Measurements from ENCODE around the gene PRDM4.
"Not testable (repeated sequence)": the region's sequence is repeated elsewhere in the genome, so short reads cannot be mapped to it uniquely, and the experiment has no call there.

Gene PRDM4

DNA sequence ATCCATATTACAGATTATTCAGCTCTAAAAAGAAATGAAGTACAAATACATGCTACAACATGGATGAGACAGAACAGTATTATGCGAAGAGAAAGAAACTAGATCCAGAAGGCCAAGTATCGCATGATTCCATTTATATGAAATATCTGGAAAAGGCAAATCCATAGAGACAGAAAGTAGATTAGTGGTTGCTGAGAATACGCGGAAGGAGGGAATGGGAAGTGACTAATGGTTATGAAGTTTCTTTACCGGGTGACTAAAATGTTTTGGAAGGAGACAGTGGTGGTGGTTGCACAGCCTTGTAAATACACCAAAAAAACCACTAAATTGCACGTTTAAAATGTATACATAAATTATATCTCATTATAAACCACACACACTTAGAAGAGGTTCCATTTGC lies 12.5 kb downstream of the PRDM4 start:
- no peaks in the 10 kb centered on the region for H3K4me1 Mint-ChIP-seq (ENCODE audit: low read depth)
- no peaks in the 10 kb centered on the region for H3K9me3 Mint-ChIP-seq
- H3K4me3 Mint-ChIP-seq, result no peak overlapping the region
- no peaks in the 10 kb centered on the region for H3K27me3 Mint-ChIP-seq
- H3K36me3 Mint-ChIP-seq (ENCODE audit: low read depth), result peaks cover 43% of the 10 kb centered on the region
- no peak overlapping the region for H3K27ac Mint-ChIP-seq

DNA sequence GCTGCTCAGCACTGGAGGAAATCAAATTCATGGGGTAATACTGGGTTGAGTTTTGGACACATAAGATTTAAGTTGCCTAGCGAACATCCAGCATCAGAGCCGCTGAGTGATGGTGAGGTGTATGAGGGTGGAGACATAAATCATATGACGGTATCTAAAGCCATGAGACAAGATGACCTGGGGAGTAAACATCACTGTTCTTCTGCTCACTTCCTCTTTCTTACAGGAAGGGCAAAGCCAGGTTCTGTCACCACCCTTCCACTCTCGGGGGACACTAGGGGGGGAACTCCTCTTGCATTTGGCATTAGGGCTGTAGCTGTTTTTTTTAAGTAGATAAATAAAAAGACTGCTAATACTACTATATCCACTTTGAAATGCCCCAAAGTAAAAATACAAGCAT lies 24.0 kb downstream of the PRDM4 start:
- no peaks in the 10 kb centered on the region for H3K27me3 Mint-ChIP-seq
- H3K27ac Mint-ChIP-seq, result peak overlapping the region; percentile 23
- H3K4me3 Mint-ChIP-seq, result no peak overlapping the region
- no peaks in the 10 kb centered on the region for H3K9me3 Mint-ChIP-seq
- H3K36me3 Mint-ChIP-seq (ENCODE audit: low read depth), result peaks cover 80% of the 10 kb centered on the region
- H3K4me1 Mint-ChIP-seq (ENCODE audit: low read depth), result peaks cover 24% of the 10 kb centered on the region

DNA sequence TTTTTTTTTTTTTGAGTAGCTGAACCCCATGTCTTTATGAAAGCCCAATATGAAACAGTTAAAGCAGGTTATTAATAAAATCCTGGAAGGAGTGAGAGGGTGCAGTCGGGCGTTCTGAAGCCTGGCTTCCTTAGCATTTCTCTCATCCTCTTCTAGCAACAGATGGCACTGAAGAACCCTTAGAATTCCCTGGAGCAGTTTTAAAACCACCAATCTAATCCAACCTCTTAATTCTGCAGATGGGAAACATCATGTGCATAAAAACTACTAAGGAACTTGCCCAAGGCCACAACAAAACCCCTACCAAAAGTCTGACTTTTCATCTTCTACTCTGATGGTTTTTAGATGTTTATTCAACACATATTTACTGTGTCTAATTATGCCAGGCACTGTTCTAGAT lies 25.2 kb downstream of the PRDM4 start:
- peaks cover 69% of the 10 kb centered on the region for H3K36me3 Mint-ChIP-seq (ENCODE audit: low read depth)

DNA sequence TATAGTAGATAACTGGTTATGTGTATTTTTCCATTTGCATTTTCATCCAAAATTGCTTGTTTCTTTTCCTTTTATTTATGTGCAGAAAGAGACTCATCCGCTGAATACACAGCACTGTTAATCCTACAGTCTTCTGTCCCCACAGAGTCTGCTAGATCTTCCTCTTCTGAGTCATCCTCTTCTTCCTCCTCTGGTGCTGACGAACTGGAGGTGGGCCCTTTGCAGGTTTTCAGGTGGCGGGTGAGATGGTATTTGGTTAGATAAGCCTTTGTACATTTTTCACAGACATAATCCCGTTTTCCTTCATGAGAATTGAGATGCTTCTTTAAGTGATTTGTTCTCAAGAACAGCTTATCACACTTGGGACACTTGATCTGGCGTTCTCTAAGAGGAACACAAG lies 26.8 kb downstream of the PRDM4 start:
- Mint-ChIP-seq H3K9me3 (no peaks in the 10 kb centered on the region), H3K4me1 (ENCODE audit: low read depth) (peaks cover 27% of the 10 kb centered on the region), H3K27me3 (no peaks in the 10 kb centered on the region), H3K27ac (no peak overlapping the region), H3K36me3 (ENCODE audit: low read depth) (peaks cover 56% of the 10 kb centered on the region), H3K4me3 (no peak overlapping the region)

More for the DNA sequence above, 25.2 kb downstream of the PRDM4 start:
- H3K4me1 Mint-ChIP-seq (ENCODE audit: low read depth), result peaks cover 27% of the 10 kb centered on the region
- no peak overlapping the region for H3K27ac Mint-ChIP-seq
- H3K4me3 Mint-ChIP-seq, result no peak overlapping the region
- no peaks in the 10 kb centered on the region for H3K9me3 Mint-ChIP-seq
- H3K27me3 Mint-ChIP-seq, result no peaks in the 10 kb centered on the region

DNA sequence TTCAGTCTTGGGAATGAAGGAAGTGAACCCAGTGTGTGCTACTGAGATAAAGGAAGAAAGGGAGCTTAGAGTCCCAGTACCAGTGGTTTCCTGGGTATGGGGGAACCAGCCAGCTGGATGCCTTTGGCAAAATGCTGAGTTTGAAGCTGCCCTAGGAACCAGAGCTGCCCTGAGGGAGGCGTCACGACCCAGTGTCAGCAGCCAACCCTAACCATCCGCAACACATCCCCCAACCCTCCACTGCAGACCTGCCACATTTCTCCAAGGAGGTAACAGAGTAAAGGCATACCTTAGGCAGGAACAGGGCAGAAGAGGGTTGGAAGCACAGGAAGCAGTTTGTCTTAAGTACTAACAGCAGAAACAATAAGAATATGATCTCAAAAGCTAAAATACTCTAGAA lies 28.6 kb downstream of the PRDM4 start:
- Mint-ChIP-seq H3K36me3 (ENCODE audit: low read depth) (peaks cover 38% of the 10 kb centered on the region), H3K9me3 (no peaks in the 10 kb centered on the region), H3K4me1 (ENCODE audit: low read depth) (peaks cover 17% of the 10 kb centered on the region), H3K27me3 (no peaks in the 10 kb centered on the region), H3K27ac (peak overlapping the region; percentile 40), H3K4me3 (no peak overlapping the region)

DNA sequence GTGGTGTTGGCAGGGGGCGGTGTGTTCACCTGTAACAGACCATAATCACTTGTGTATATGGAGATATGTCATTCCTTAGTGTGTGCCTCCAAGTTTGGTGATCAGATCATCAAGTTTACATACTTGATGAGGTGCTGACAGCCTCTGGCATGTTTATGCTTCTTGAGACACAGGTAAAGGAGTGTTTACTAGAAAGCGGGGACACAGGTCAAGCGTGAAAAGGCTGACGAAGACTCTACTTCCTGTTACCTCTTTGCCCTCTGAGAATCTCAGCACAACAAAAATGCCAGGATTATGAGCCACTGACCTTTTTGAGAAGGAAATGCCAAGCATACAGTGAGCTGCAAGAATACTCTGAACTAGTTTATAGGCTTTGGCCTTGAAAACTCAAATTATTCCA lies 29.6 kb downstream of the PRDM4 start:
- H3K4me3 Mint-ChIP-seq, result no peak overlapping the region
- H3K27ac Mint-ChIP-seq, result no peak overlapping the region
- peaks cover 29% of the 10 kb centered on the region for H3K36me3 Mint-ChIP-seq (ENCODE audit: low read depth)
- no peaks in the 10 kb centered on the region for H3K9me3 Mint-ChIP-seq
- no peaks in the 10 kb centered on the region for H3K27me3 Mint-ChIP-seq
- peaks cover 10% of the 10 kb centered on the region for H3K4me1 Mint-ChIP-seq (ENCODE audit: low read depth)

DNA sequence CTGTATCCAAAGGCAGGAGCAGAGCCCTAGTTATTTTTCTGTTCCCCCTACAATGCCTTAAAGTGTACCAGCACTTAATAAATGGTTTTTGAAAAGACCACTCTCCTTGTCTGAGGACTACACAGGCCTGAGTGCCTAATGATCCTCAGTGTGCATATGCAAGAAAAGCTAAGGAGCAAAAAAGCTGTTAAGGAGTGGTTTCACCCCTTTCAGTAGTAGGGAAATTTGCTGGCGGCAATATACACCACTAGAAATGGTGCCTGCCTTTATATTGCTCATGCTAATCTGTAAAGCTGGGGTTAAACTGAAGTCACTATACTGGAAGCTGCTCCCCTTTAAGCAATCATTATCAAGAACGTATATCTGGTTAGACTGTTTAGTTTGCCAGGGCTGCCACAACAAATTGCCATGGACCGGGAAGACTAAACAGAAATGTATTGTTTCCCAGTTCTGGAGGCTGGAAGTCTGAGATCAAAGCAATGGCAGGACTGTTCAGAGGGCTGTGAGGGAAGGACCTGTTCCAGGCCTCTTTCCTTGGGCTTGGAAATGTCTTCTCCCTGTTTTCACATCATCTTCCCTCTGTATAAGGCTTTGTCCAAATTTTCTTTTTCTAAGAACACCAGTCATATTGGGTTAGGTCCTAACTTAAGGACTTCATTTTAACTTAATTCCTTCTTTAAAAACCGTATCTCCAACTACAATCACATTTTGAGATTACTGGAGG lies 30.2 kb downstream of the PRDM4 start:
- Mint-ChIP-seq H3K36me3 (ENCODE audit: low read depth) (peaks cover 24% of the 10 kb centered on the region), H3K4me1 (ENCODE audit: low read depth) (peaks cover 8% of the 10 kb centered on the region), H3K4me3 (no peak overlapping the region), H3K9me3 (no peaks in the 10 kb centered on the region), H3K27ac (no peak overlapping the region), H3K27me3 (no peaks in the 10 kb centered on the region)

DNA sequence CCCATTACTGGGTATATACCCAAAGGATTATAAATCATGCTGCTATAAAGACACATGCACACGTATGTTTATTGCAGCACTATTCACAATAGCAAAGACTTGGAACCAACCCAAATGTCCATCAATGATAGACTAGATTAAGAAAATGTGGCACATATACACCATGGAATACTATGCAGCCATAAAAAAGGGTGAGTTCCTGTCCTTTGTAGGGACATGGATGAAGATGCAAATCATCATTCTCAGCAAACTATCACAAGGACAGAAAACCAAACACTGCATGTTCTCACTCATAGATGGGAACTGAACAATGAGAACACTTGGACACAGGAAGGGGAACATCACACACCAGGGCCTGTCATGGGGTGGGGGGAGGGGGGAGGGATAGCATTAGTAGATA lies 33.2 kb downstream of the PRDM4 start:
- H3K4me3 Mint-ChIP-seq; H3K27ac Mint-ChIP-seq; H3K27me3 Mint-ChIP-seq; H3K4me1 Mint-ChIP-seq (ENCODE audit: low read depth); H3K36me3 Mint-ChIP-seq (ENCODE audit: low read depth); H3K9me3 Mint-ChIP-seq: not testable (repeated sequence)

DNA sequence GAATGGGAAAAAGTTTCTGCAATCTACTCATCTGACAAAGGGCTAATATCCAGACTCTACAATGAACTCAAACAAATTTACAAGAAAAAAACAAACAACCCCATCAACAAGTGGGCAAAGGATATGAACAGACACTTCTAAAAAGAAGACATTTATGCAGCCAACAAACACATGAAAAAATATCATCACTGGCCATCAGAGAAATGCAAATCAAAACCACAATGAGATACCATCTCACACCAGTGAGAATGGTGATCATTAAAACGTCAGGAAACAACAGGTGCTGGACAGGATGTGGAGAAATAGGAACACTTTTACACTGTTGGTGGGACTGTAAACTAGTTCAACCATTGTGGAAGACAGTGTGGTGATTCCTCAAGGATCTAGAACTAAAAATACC lies 33.6 kb downstream of the PRDM4 start:
- not testable (repeated sequence) for H3K4me3 Mint-ChIP-seq; H3K4me1 Mint-ChIP-seq (ENCODE audit: low read depth); H3K27me3 Mint-ChIP-seq; H3K27ac Mint-ChIP-seq; H3K9me3 Mint-ChIP-seq; H3K36me3 Mint-ChIP-seq (ENCODE audit: low read depth)

DNA sequence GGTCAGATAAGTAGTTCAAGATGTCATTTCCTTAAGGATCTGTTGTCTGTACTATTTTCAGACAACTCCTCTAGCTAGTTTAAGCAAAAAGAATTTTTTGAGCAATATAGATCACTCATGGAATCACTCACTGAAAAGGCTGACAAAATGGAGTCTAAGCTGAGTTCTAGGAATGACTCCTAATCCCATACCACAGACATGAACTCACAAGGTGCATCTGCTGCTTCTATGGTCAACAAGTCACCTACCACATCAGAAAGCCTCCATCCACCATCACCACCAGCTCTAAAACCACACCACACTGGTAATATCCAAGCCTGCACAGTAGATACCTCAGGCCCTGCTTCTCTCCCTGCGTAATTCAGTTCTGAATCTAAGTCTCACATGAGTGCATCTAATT lies 42.3 kb downstream of the PRDM4 start:
- Mint-ChIP-seq H3K9me3 (peaks cover 5% of the 10 kb centered on the region), H3K27me3 (no peaks in the 10 kb centered on the region), H3K36me3 (ENCODE audit: low read depth) (peaks cover 51% of the 10 kb centered on the region), H3K4me1 (ENCODE audit: low read depth) (no peaks in the 10 kb centered on the region), H3K4me3 (no peak overlapping the region), H3K27ac (no peak overlapping the region)

DNA sequence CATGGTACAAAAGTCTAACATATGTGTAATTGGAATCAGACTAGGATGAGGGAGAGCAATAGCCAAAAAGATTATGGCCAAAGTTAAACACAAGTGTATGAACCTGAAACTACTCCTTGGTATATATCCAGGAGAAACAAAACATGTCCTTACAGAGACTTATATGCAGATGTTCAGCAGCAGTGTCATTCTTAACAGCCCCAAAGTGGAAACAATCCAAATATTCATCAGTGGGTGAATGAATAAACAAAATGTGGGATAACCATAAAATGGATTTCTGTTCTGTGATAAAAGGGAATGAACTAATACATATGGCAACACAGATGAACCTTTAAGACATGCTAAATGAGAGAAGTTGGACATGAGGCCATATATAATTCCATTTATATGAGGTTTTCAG lies 45.2 kb downstream of the PRDM4 start:
- no peaks in the 10 kb centered on the region for H3K4me1 Mint-ChIP-seq (ENCODE audit: low read depth)
- no peaks in the 10 kb centered on the region for H3K9me3 Mint-ChIP-seq
- H3K27me3 Mint-ChIP-seq, result no peaks in the 10 kb centered on the region
- no peak overlapping the region for H3K4me3 Mint-ChIP-seq
- H3K27ac Mint-ChIP-seq, result no peak overlapping the region
- H3K36me3 Mint-ChIP-seq (ENCODE audit: low read depth), result peaks cover 62% of the 10 kb centered on the region

DNA sequence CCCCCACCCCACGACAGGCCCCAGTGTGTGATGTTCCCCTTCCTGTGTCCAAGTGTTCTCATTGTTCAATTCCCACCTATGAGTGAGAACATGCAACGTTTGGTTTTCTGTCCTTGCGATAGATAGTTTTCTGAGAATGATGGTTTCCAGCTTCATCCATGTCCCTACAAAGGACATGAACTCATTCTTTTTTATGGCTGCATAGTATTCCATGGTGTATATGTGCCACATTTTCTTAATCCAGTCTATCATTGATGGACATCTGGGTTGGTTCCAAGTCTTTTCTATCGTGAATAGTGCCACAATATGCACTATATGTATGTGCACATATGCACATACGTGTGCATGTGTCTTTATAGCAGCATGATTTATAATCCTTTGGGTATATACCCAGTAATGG lies 55.4 kb downstream of the PRDM4 start:
- H3K27me3 Mint-ChIP-seq; H3K9me3 Mint-ChIP-seq; H3K27ac Mint-ChIP-seq; H3K4me3 Mint-ChIP-seq; H3K4me1 Mint-ChIP-seq (ENCODE audit: low read depth): not testable (repeated sequence)
- peaks cover 89% of the 10 kb centered on the region for H3K36me3 Mint-ChIP-seq (ENCODE audit: low read depth)

DNA sequence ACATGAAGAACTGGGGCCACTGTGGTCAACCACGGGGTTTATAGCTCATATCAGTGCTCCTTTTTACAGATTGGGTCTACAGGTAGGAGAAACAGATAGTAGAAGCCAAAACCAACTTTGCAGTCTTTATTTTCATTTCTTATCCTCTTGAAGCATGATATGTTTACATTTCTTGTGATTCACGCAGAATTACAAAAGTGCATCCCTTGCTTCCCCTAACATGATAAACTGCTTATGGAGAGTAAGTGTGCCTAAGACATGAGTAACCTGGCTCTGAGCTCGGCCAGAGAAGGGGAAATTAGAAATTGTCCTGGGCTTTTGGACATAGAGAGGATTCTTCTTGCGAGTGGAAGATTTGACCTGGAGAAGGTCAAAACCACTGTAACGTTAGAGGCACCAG lies 56.9 kb downstream of the PRDM4 start:
- no peak overlapping the region for H3K27ac Mint-ChIP-seq
- peaks cover 93% of the 10 kb centered on the region for H3K36me3 Mint-ChIP-seq (ENCODE audit: low read depth)
- H3K4me1 Mint-ChIP-seq (ENCODE audit: low read depth), result peaks cover 6% of the 10 kb centered on the region
- no peak overlapping the region for H3K4me3 Mint-ChIP-seq
- H3K9me3 Mint-ChIP-seq, result peaks cover 7% of the 10 kb centered on the region
- H3K27me3 Mint-ChIP-seq, result no peaks in the 10 kb centered on the region

DNA sequence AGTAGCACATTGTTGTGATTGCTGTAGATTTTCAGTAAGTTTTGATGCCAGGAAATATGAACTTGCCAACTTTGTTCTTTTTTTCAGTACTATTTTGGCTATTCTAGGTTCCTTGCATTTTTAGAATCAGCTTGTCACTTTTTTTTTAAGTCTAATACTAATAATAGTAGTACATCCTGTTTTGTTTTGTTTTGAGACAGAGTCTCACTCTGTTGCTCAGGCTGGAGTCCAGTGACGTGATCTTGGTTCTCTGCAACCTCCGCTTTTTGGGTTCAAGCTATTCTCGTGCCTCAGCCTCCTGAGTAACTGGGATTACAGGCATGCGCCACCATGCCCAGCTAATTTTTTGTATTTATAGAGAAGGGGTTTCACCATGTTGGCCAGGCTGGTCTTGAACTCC lies 58.8 kb downstream of the PRDM4 start:
- no peak overlapping the region for H3K4me3 Mint-ChIP-seq
- no peak overlapping the region for H3K27ac Mint-ChIP-seq
- peaks cover 7% of the 10 kb centered on the region for H3K9me3 Mint-ChIP-seq
- H3K27me3 Mint-ChIP-seq, result no peaks in the 10 kb centered on the region
- peaks cover 90% of the 10 kb centered on the region for H3K36me3 Mint-ChIP-seq (ENCODE audit: low read depth)
- peaks cover 2% of the 10 kb centered on the region for H3K4me1 Mint-ChIP-seq (ENCODE audit: low read depth)

DNA sequence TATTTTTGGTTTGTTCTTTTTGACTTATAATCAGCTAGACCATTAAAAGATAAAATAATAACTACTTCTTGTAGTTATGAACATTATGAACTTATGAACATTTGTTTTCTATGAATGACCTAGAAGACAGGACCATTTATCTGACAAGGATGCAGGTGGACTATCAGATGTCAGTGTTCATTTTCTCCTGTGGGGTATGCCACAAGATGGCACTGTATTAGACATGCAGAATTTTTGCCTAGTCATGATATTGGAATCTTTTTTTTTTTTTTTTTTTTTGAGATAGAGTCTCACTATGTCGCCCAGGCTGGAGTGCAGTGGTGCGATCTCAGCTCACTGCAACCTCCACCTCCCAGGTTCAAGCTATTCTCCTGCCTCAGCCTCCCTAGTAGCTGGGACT lies 65.2 kb downstream of the PRDM4 start:
- not testable (repeated sequence) for H3K27ac Mint-ChIP-seq; H3K4me3 Mint-ChIP-seq; H3K9me3 Mint-ChIP-seq; H3K27me3 Mint-ChIP-seq; H3K4me1 Mint-ChIP-seq (ENCODE audit: low read depth)
- H3K36me3 Mint-ChIP-seq (ENCODE audit: low read depth), result peaks cover 80% of the 10 kb centered on the region

All from stimulated activated naive CD8-positive, alpha-beta T cell treated with anti-CD3 and anti-CD28 coated beads, Interleukin-15, Interleukin-2, amounts not matched to agents 100 ng/mL and 50 ng/mL, for 24 hours (primary cell).